ENCODE data around the gene MYO1A. TPM values are rescaled to one million over a fixed set of nuclear protein-coding genes. Genes with fewer than 3 reads are reported as not detected.

MYO1A gene
- total and polyA plus RNA-seq, 8 donors: 0.70 to 97.3 (median 17.4) TPM

- Histone ChIP-seq H3K36me3 (peaks cover 12 to 81% (median 54%) of the 10 kb centered on the region in 4 donors), H3K4me1 (peaks cover 10 to 20% (median 12%) of the 10 kb centered on the region in 4 donors), H3K27ac (no peak overlapping the region), H3K27me3 (no peaks in the 10 kb centered on the region), H3K9me3 (no peaks in the 10 kb centered on the region), H3K4me3 (no peak overlapping the region)
- DNase-seq: no peak
- 90 to 95% (median 93%) methylated on average over 6 of the region's 6 CpGs for WGBS, 5 donors
- intact Hi-C loops (cut with DNase I; ENCODE audit: low total_unique reads): no loop called here
- TF ChIP-seq, protein P1, sequence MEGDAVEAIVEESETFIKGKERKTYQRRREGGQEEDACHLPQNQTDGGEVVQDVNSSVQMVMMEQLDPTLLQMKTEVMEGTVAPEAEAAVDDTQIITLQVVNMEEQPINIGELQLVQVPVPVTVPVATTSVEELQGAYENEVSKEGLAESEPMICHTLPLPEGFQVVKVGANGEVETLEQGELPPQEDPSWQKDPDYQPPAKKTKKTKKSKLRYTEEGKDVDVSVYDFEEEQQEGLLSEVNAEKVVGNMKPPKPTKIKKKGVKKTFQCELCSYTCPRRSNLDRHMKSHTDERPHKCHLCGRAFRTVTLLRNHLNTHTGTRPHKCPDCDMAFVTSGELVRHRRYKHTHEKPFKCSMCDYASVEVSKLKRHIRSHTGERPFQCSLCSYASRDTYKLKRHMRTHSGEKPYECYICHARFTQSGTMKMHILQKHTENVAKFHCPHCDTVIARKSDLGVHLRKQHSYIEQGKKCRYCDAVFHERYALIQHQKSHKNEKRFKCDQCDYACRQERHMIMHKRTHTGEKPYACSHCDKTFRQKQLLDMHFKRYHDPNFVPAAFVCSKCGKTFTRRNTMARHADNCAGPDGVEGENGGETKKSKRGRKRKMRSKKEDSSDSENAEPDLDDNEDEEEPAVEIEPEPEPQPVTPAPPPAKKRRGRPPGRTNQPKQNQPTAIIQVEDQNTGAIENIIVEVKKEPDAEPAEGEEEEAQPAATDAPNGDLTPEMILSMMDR (IDR thresholded peaks at IDR 0.05): no peak
- no peak for TF ChIP-seq POLR2A (IDR thresholded peaks at IDR 0.05)
- no peak for TF ChIP-seq EP300 (IDR thresholded peaks at IDR 0.05)
- no peak for TF ChIP-seq POLR2AphosphoS5 (IDR thresholded peaks at IDR 0.05)
Observed at GRCh38 chr12:56998316-56998715, 51.6 kb downstream of the MYO1A start.

- peaks cover 7 to 14% (median 11%) of the 10 kb centered on the region in 4 donors for H3K4me1 ChIP-seq
- no peak for DNase-seq
- no peak overlapping the region for H3K27ac ChIP-seq
- H3K36me3 ChIP-seq: peaks cover 0 to 67% (median 41%) of the 10 kb centered on the region in 4 donors
- H3K9me3 ChIP-seq: no peaks in the 10 kb centered on the region
- WGBS, 5 donors: 67 to 77% (median 68%) methylated on average over 12 of the region's 12 CpGs
- H3K4me3 ChIP-seq: no peak overlapping the region
- intact Hi-C loops (cut with DNase I; ENCODE audit: low total_unique reads): no loop called here
- TF ChIP-seq POLR2AphosphoS5 (IDR thresholded peaks at IDR 0.05) (no peak), POLR2A (IDR thresholded peaks at IDR 0.05) (no peak), EP300 (IDR thresholded peaks at IDR 0.05) (no peak)
- TF ChIP-seq, protein P1 (IDR thresholded peaks at IDR 0.05): no peak
- H3K27me3 ChIP-seq: no peaks in the 10 kb centered on the region
Observed at GRCh38 chr12:56996793-56997545, 53.0 kb downstream of the MYO1A start.

DNA sequence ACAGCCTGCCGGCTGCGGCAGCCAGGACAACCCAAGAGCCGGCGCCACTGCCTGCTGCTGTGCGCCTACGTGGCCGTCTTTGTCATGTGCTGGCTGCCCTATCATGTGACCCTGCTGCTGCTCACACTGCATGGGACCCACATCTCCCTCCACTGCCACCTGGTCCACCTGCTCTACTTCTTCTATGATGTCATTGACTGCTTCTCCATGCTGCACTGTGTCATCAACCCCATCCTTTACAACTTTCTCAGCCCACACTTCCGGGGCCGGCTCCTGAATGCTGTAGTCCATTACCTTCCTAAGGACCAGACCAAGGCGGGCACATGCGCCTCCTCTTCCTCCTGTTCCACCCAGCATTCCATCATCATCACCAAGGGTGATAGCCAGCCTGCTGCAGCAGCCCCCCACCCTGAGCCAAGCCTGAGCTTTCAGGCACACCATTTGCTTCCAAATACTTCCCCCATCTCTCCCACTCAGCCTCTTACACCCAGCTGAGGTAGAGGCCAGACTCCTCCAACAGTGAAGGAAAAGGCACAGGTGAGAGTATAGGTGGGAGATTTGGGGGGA, 53.9 kb downstream of the MYO1A start:
- Histone ChIP-seq H3K27me3 (no peaks in the 10 kb centered on the region), H3K36me3 (peaks cover 0 to 60% (median 36%) of the 10 kb centered on the region in 4 donors), H3K4me1 (peaks cover 0 to 12% (median 10%) of the 10 kb centered on the region in 4 donors), H3K4me3 (no peak overlapping the region), H3K27ac (no peak overlapping the region), H3K9me3 (no peaks in the 10 kb centered on the region)
- no peak for TF ChIP-seq POLR2A (IDR thresholded peaks at IDR 0.05)
- TF ChIP-seq POLR2AphosphoS5 (IDR thresholded peaks at IDR 0.05): no peak
- TF ChIP-seq EP300 (IDR thresholded peaks at IDR 0.05): no peak
- TF ChIP-seq, protein P1 (IDR thresholded peaks at IDR 0.05): no peak
- no peak for DNase-seq
- WGBS, 5 donors: 90 to 96% (median 94%) methylated on average over 4 to 11 of the region's 11 CpGs
- intact Hi-C loops (cut with DNase I; ENCODE audit: low total_unique reads): no loop called here

DNA sequence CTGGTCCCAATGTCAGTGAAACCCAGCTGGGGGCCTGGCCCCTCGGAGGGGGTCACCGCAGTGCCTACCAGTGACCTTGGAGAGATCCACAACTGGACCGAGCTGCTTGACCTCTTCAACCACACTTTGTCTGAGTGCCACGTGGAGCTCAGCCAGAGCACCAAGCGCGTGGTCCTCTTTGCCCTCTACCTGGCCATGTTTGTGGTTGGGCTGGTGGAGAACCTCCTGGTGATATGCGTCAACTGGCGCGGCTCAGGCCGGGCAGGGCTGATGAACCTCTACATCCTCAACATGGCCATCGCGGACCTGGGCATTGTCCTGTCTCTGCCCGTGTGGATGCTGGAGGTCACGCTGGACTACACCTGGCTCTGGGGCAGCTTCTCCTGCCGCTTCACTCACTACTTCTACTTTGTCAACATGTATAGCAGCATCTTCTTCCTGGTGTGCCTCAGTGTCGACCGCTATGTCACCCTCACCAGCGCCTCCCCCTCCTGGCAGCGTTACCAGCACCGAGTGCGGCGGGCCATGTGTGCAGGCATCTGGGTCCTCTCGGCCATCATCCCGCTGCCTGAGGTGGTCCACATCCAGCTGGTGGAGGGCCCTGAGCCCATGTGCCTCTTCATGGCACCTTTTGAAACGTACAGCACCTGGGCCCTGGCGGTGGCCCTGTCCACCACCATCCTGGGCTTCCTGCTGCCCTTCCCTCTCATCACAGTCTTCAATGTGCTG, 54.6 kb downstream of the MYO1A start:
- Histone ChIP-seq H3K36me3 (peaks cover 0 to 53% (median 32%) of the 10 kb centered on the region in 4 donors), H3K9me3 (no peaks in the 10 kb centered on the region), H3K27ac (no peak overlapping the region), H3K4me3 (no peak overlapping the region), H3K27me3 (no peaks in the 10 kb centered on the region), H3K4me1 (peaks cover 0 to 16% (median 11%) of the 10 kb centered on the region in 4 donors)
- DNase-seq: no peak
- intact Hi-C loops (cut with DNase I; ENCODE audit: low total_unique reads): no loop called here
- TF ChIP-seq POLR2A (IDR thresholded peaks at IDR 0.05) (no peak), EP300 (IDR thresholded peaks at IDR 0.05) (no peak), POLR2AphosphoS5 (IDR thresholded peaks at IDR 0.05) (no peak)
- TF ChIP-seq, protein P1 (IDR thresholded peaks at IDR 0.05): no peak
- 86 to 95% (median 90%) methylated on average over 20 to 26 of the region's 26 CpGs for WGBS, 5 donors

Data from stomach (tissue), 9 donors.